Endothelial cell of umbilical vein (primary cell): ENCODE data around the gene LRP6. TPM values are rescaled to one million over a fixed set of nuclear protein-coding genes. Genes with fewer than 3 reads are reported as not detected.
A peak's percentile ranks its signal among the peaks of the same experiment; 100 is the strongest.

Source experiments
- BruUV-seq: library from RNA; stranded (reverse); fragments of 400-500 nt; replicated peaks from 2 replicates; lab custom pipeline; 2021; lab: Mats Ljungman, UMichigan
- CTCF ChIA-PET: fragments of 300-600, 350-600 bp; sonication (Branson Sonifier 250); formaldehyde crosslinking; loops from one replicate; lab custom pipeline; 2021; ENCODE audit warnings: antibody characterized with exemption, inconsistent platforms; lab: Charles Lee
- POLR2A ChIA-PET: fragments of 300-600, 350-600 bp; sonication (Branson Sonifier 250); formaldehyde crosslinking; loops from one replicate; lab custom pipeline; 2021; ENCODE audit warnings: antibody characterized with exemption, inconsistent platforms; lab: Charles Lee
- DNase-seq: peaks from one replicate; pipeline ENCODE4 v3.0.0-alpha.2; 2011; ENCODE audit warnings: low read depth, low spot score
- FAIRE-seq: peaks from 2 replicates; lab custom pipeline; 2011; peaks lifted over from hg19 to GRCh38; lab: Jason Lieb, UNC
- H2AFZ ChIP-seq: 2 replicates; pipeline ENCODE4 v1.6.0; 2012; ENCODE audit warnings: low read depth, low read length, control low read depth, inconsistent platforms
- H3K27ac ChIP-seq: 2 replicates; pipeline ENCODE4 v1.5.1; 2011; ENCODE audit warnings: low read depth, mild to moderate bottlenecking, control low read depth, low read length, moderate library complexity; ENCODE audit not compliant: insufficient read depth
- H3K27me3 ChIP-seq, 2 experiments: 2 replicates each; pipeline versions ENCODE4 v1.6.0 to v1.6.1; 2011; ENCODE audit warnings: low read length in 2 of 2, mixed read lengths in 1 of 2; ENCODE audit not compliant: control insufficient read depth in 2 of 2, insufficient read depth in 2 of 2
- H3K36me3 ChIP-seq, 2 experiments: 2 replicates in 1 of 2; 3 replicates in 1 of 2; pipeline ENCODE4 v1.5.1; 2011; ENCODE audit warnings: low read length in 2 of 2, mild to moderate bottlenecking in 1 of 2, moderate library complexity in 1 of 2; ENCODE audit not compliant: control insufficient read depth in 2 of 2, insufficient read depth in 2 of 2; ENCODE audit errors: extremely low read depth in 1 of 2
- H3K4me1 ChIP-seq: 3 replicates; pipeline ENCODE4 v1.5.1; 2011; ENCODE audit warnings: mild to moderate bottlenecking, low read length; ENCODE audit not compliant: control insufficient read depth, insufficient read depth; ENCODE audit errors: extremely low read depth
- H3K4me2 ChIP-seq: 2 replicates; pipeline ENCODE4 v1.6.1; 2011; ENCODE audit warnings: low read length, control low read depth, mixed read lengths; ENCODE audit not compliant: insufficient read depth
- H3K4me3 ChIP-seq, 3 experiments: fragments of 200-600 bp in 1 of 3; sonication (generic), shearing (Covaris generic) in 1 of 3; replicated peaks in 1 of 3; 2 replicates each; pipeline ENCODE4 v1.5.1; 2011 to 2016; ENCODE audit warnings: control low read depth in 3 of 3, low read length in 3 of 3, mild to moderate bottlenecking in 2 of 3, inconsistent platforms in 1 of 3, low read depth in 1 of 3, moderate library complexity in 1 of 3; ENCODE audit not compliant: insufficient read depth in 1 of 3
- H3K79me2 ChIP-seq: 2 replicates; pipeline ENCODE4 v1.6.0; 2012; ENCODE audit warnings: low read length, inconsistent platforms; ENCODE audit not compliant: control insufficient read depth, insufficient read depth
- H3K9ac ChIP-seq: replicated peaks from 2 replicates; pipeline ENCODE3; 2011; ENCODE audit warnings: low read length, control low read depth; ENCODE audit not compliant: insufficient read depth; ENCODE audit errors: extremely low read depth
- H3K9me1 ChIP-seq: replicated peaks from 3 replicates; pipeline ENCODE4 v1.6.0; 2011; ENCODE audit warnings: mild to moderate bottlenecking, low read length; ENCODE audit not compliant: control insufficient read depth, insufficient read depth; ENCODE audit errors: extremely low read depth
- H3K9me3 ChIP-seq: replicated peaks from 2 replicates; pipeline ENCODE4 v1.5.1; 2012; ENCODE audit warnings: low read length, inconsistent platforms; ENCODE audit not compliant: control insufficient read depth, insufficient read depth
- H4K20me1 ChIP-seq: replicated peaks from 2 replicates; pipeline ENCODE3; 2011; ENCODE audit warnings: mild to moderate bottlenecking, low read length; ENCODE audit not compliant: control insufficient read depth, insufficient read depth; ENCODE audit errors: extremely low read depth
- EZH2 ChIP-seq: IDR thresholded peaks from 2 replicates; pipeline ENCODE4 v1.6.1; 2012; ENCODE audit warnings: borderline replicate concordance, low read depth, mild to moderate bottlenecking, moderate library complexity, low read length, inconsistent platforms; ENCODE audit not compliant: severe bottlenecking
- FOS ChIP-seq: IDR thresholded peaks from 2 replicates; pipeline ENCODE4 v1.6.1; 2011; ENCODE audit warnings: mild to moderate bottlenecking, low read length, moderate library complexity, borderline replicate concordance; ENCODE audit not compliant: insufficient read depth
- GATA2 ChIP-seq: IDR thresholded peaks from 2 replicates; pipeline ENCODE4 v1.7.0; 2011; ENCODE audit warnings: low read depth, mild to moderate bottlenecking, moderate library complexity, mixed read lengths, low read length; ENCODE audit not compliant: insufficient read length, insufficient read depth
- JUN ChIP-seq: IDR thresholded peaks from 2 replicates; pipeline ENCODE4 v1.6.1; 2011; ENCODE audit warnings: borderline replicate concordance, low read depth; ENCODE audit not compliant: insufficient read length, insufficient read depth
- MYC ChIP-seq: IDR thresholded peaks from one replicate; pipeline ENCODE4 v1.6.1; 2011; ENCODE audit warnings: mild to moderate bottlenecking, low read depth, low read length
- POLR2A ChIP-seq: IDR thresholded peaks from 2 replicates; pipeline ENCODE4 v1.6.1; 2012; ENCODE audit warnings: low read depth, mild to moderate bottlenecking, control low read depth, low read length
- POLR2AphosphoS5 ChIP-seq: IDR thresholded peaks from 2 replicates; pipeline ENCODE4 v1.6.1; 2012; ENCODE audit warnings: low read depth, mild to moderate bottlenecking, control low read depth, low read length, moderate library complexity; ENCODE audit not compliant: insufficient read depth
- dilution Hi-C: fragments of 300-500 bp; cut with MboI; formaldehyde crosslinking; loops from one replicate; pipeline ENCODE4 v1.15.0; 2019; ENCODE audit warnings: low sequenced_read_pairs; ENCODE audit not compliant: extremely low pct_ligation_motif_present
- intact Hi-C: fragments of 100-400 bp; cut with micrococcal nuclease; formaldehyde crosslinking; loops from one replicate; pipeline ENCODE4 v1.10.0; 2022
- polyA plus RNA-seq, 4 experiments: library from polyadenylated mRNA; depleted of rRNA in 3 of 4; stranded (reverse) in 3 of 4; unstranded in 1 of 4; fragments of >200 nt; gene quantifications; 2 replicates each; pipeline versions ENCODE4 v1.2.1 to v1.2.3, GENCODE V29; 2011 to 2012; ENCODE audit warnings: missing spikeins in 1 of 4
- total RNA-seq: library from RNA; stranded (reverse); gene quantifications from 2 replicates; pipeline ENCODE4 v1.2.3, GENCODE V29; 2021
- TF ChIP-seq, protein P1 (sequence below), 2 donors: IDR thresholded peaks; 1 replicate in 1 of 2; 2 replicates in 1 of 2; pipeline ENCODE4 v1.5.1; 2011; ENCODE audit warnings: low read length in 2 of 2, mild to moderate bottlenecking in 2 of 2, moderate library complexity in 2 of 2, control low read depth in 1 of 2, inconsistent platforms in 1 of 2, low read depth in 1 of 2; ENCODE audit not compliant: insufficient read depth in 1 of 2; ENCODE audit errors: extremely low read depth in 1 of 2
- TF ChIP-seq, protein P2 (sequence below): IDR thresholded peaks from 2 replicates; pipeline ENCODE4 v1.6.1; 2011; ENCODE audit not compliant: insufficient read depth, insufficient read length

The LRP6 gene
- total and polyA plus RNA-seq, 2 donors (not counting 3 experiments of a cell fraction or from before 2014, with no cell fraction given) = 28.5 to 41.7 TPM

DNA sequence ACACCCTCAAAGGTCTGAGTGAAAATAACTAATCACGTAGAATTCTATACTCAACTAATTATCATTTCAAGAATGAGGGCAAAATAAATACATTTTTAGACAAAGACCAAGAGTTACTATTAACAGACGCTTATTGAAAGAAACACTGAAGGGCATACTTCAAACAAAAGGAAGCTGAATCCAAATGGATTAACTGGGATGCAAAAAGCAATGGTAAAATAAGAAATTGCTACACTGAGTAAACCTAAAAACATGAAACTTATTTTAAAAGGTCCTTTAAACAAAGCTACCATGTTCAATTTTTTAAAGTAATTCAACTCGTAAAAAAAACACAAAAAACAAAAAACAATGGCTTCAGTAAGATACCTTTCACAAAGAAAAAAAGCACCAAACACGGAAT lies 28.2 kb downstream of the LRP6 start:
- dilution Hi-C loops (no loop called here), intact Hi-C loops (no loop called here)
- H2AFZ ChIP-seq = no peak overlapping the region
- no peaks in the 10 kb centered on the region for H3K9me3 ChIP-seq
- peak overlapping the region; percentile 34 for H3K27ac ChIP-seq
- H4K20me1 ChIP-seq = peaks cover 2% of the 10 kb centered on the region
- H3K36me3 ChIP-seq = no peaks in the 10 kb centered on the region
- peaks cover 12% of the 10 kb centered on the region for H3K4me1 ChIP-seq
- peak overlapping the region; percentile 74 for H3K4me2 ChIP-seq
- ChIA-PET POLR2A (interaction anchor here (0.6 to 1.7 kb wide), 2 partner anchors 28 to 202 kb away, joined by 3 to 10 read pairs; partner anchors contain the start of gene LRP6), CTCF (interaction anchor here (0.6 to 1.6 kb wide), 14 partner anchors 9 to 417 kb away, joined by 3 to 9 read pairs (median 4); no protein-coding TSS in a partner anchor)
- FAIRE-seq (no peak), DNase-seq (no peak)
- H3K79me2 ChIP-seq = peaks cover 59% of the 10 kb centered on the region
- TF ChIP-seq MYC (no peak), EZH2 (no peak), GATA2 (no peak), JUN (no peak), POLR2AphosphoS5 (no peak), POLR2A (no peak), FOS (no peak)
- TF ChIP-seq, protein P1, sequence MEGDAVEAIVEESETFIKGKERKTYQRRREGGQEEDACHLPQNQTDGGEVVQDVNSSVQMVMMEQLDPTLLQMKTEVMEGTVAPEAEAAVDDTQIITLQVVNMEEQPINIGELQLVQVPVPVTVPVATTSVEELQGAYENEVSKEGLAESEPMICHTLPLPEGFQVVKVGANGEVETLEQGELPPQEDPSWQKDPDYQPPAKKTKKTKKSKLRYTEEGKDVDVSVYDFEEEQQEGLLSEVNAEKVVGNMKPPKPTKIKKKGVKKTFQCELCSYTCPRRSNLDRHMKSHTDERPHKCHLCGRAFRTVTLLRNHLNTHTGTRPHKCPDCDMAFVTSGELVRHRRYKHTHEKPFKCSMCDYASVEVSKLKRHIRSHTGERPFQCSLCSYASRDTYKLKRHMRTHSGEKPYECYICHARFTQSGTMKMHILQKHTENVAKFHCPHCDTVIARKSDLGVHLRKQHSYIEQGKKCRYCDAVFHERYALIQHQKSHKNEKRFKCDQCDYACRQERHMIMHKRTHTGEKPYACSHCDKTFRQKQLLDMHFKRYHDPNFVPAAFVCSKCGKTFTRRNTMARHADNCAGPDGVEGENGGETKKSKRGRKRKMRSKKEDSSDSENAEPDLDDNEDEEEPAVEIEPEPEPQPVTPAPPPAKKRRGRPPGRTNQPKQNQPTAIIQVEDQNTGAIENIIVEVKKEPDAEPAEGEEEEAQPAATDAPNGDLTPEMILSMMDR (IDR thresholded peaks at IDR 0.05; ENCODE audit: extremely low read depth in 1 of 2, insufficient read depth in 1 of 2, low read depth in 1 of 2, low read length in 2 of 2) = no peak
- TF ChIP-seq, protein P2, sequence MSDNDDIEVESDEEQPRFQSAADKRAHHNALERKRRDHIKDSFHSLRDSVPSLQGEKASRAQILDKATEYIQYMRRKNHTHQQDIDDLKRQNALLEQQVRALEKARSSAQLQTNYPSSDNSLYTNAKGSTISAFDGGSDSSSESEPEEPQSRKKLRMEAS = no peak
- H3K9me1 ChIP-seq = no peaks in the 10 kb centered on the region
- BruUV-seq = no TSS peak
- H3K4me3 ChIP-seq = no peak overlapping the region
- no peaks in the 10 kb centered on the region for H3K27me3 ChIP-seq
- H3K9ac ChIP-seq = no peak overlapping the region
